GM21786 (cell line): ENCODE measurements around the gene COL5A2.

Source experiments
- ATAC-seq: cut with Tn5 transposase; IDR thresholded peaks from one replicate; pipeline ENCODE4 v1.9.1; 2021; ENCODE audit not compliant: unreplicated experiment

COL5A2 gene

GRCh38 chr2:189056200-189057106 is 123.1 kb downstream of the COL5A2 start:
- ATAC-seq: no peak

DNA sequence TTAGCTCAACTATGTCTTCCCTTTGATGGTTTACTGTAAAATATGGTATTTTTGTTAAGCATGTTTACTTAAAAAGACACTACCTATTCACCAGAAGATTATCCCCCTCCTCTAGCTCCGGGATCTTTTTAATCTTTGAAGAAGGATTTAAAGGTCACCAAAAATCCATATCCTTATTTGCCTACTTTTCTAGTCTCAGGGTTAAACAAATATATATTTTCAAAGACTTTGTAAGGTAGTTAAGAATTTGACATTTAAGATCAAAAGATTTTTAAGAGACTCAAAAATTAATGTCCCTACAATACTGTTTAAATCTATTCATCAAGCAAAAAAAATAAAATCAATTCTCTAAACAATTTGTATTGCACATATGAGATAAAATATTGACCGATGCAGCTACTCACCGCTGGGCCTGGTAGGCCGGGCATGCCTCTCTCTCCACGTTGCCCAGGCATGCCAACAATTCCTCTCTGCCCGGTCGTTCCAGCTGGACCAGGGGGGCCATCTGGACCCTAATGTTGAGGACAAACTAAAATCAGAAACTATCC is 129.3 kb downstream of the COL5A2 start:
- no peak for ATAC-seq

DNA sequence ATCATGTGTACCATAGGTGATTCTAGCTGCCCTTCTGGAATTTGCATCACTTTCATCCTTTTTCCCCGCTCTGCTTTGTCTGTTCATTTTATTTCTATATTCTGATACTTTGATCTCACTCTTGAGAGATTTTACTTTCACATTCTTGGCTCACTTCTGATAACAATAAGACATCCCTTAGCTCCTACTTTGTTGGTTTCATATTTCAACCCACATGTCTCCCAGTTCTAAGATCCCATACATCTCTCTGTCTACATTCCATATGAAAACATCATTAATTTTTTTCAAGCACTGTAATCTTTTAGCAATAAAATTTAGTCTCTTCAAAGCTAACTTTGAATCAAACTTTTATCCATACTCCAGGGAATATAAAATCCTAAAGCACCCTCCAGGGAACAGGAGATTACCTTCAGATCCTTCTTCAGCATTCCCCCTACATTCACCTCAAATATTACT is 129.8 kb downstream of the COL5A2 start:
- no peak for ATAC-seq

- no peak for ATAC-seq
Observed at GRCh38 chr2:189048189-189048588, 131.4 kb downstream of the COL5A2 start.

DNA sequence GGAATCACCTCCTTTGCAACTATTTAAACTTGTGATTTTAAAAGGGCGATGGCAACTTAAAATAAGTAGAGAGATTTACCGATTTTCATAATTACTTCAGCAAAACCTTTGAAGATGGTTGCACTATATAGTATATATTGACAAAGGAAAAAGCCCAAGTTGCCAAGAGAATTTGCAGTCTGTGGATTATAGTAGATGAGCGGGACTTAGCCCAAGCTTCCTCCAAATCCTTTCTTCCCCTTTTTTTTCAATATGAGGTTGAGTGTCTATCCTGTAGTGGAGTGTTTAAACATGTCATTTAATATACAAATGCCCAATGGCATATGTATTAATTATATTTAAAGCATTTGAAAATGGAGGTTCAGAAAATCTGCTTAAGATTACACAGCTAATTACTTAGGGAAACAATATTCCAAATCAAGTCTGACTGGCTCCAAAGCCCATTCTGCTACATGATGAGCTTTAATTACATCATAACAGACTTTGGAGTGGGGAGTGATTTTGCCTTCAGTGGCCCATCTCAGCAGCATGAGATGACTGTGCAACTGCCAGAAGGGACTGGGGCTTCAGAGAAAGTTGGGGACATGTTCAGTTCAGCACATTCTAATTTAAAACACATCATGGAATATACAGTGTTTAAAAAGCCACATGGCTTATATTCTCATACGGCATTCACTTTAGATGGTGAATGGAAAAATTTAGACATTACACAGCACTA is 132.2 kb downstream of the COL5A2 start:
- no peak for ATAC-seq

DNA sequence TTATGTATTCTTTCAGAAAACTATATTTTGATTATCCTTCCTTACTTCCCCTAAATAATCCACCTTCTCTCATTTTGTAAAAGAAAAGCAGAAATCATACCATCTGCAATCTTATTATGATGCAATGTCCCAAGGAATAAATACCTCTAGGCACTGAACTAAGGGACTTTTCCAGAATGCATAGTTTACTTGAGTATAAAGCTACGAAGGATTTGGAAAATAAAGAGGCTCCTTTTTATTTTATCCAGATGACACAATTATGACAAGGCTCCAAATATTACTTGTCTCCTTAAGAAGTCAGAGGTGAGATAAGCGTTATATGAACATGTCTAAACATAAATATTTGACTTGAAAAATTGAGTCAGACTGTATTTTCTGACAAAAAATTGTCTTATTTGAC is 133.2 kb downstream of the COL5A2 start:
- no peak for ATAC-seq

- no peak for ATAC-seq
Observed at GRCh38 chr2:189045836-189046235, 133.7 kb downstream of the COL5A2 start.

DNA sequence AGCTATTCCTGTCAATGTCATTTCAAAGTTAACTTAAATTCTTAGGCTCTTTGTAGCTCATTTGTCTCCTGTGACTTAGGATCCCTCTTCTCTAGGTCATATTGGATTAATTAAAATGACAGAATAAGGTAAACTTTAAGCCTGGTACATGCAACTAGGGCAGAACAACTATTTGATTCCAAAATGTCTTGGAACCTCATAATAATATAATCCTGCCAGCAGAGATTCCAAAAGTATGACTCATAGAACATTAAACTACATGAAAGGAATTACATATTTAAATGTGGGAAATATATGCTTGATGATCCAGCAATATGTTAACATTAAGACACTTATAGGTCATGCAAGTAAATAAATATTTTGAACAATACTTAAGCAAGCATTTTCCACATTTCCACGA is 142.0 kb downstream of the COL5A2 start:
- no peak for ATAC-seq

DNA sequence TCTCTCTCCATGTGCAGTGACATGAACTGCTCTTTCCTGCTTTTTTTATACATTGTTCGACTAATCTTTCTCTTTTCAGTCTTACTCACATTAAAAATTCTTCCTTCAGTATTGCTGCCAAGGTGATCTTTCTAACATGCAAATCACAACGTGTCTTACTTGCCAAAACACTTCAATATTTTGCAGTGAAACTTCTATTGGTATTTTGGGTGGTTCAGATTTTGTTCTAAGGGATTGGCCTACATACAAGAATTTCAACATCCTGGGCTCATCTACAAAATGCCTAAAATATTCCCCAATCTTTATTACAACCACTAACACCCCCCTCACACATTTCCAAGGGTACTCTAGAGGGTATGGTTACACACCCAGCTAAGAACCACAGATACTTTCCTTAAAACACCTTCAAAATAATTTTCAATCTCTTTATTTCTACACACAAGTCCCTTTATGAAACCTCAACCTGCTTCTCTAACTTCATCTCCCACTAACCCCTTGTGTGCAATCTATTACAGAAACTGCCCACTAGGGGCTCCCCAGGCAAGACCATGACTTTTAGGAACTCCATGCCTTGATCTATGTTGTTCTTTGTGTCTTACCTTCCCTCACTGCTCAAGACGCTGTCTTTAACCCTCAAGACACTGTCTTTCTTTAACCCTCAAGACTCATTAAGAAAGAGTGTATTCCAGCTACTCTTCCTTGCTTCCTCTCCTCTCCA is 154.5 kb downstream of the COL5A2 start:
- ATAC-seq: peak; percentile 69

GRCh38 chr2:189022492-189022891 is 157.1 kb downstream of the COL5A2 start:
- ATAC-seq: no peak

DNA sequence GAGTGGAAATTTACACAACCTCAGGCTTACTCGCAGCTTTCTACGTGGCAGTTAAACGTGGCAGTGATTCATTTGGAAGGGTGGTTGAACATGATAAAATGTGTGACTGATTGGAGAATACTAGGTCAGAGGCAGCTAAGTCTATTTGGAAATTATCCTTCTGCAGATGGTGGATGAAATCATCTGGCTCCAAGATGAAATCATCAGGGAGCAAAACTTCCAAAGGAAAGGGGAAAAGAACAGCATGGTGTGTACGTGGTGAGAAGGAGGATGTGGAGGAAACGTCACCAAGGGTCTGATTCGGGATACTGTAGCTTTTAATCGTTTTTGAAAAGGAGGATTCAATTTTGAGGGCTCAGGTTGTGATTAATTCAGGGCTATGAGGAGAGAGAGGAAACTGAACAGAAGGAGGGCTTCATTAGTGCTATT is 157.5 kb downstream of the COL5A2 start:
- no peak for ATAC-seq

- ATAC-seq: no peak
Observed at GRCh38 chr2:189020179-189020578, 159.4 kb downstream of the COL5A2 start.

DNA sequence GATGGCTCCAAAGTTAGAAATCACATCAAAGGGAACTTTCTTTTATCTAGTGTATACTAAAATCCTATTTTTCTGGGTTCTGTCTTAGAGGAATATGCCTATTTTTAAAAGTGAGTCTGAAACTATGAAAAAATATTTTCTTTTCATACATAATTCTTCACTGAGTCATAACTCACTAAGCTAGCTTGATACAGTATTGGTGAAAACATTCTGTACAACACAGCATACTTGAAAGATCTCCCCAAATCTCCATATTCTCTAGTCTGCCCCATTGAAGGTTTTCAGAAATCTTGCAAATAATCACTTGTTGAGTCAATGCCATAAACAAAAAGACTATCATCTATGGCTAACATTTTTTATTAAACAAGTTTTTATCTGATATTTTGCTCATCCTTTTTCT is 160.9 kb downstream of the COL5A2 start:
- ATAC-seq: no peak

DNA sequence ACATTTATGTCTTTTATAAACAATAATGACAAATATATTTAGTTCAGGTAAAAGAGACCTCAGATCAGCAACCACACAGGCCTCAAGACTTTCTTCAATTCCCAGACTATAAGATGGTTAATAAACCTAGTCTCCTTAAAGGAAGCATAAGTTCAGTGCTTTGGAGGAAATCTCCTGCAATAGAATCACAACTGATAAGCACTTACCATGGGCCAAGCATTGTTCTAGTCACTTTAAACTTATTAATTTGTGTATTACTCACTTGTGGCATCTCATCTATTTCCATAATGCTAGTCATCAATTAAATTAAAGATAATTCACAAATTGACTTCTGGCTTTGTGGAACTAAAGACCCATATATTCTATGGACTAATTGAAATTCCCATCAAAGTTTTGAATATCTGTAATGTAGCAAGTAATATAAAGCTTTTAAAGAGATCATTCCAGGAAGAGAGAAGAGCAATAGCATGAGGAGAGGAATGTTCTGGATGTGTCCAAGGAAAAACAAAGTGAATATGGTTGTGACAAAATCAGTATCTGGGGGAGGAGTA is 163.2 kb downstream of the COL5A2 start:
- ATAC-seq: no peak

GRCh38 chr2:189015359-189015758 is 164.2 kb downstream of the COL5A2 start:
- no peak for ATAC-seq

- ATAC-seq: no peak
Observed at GRCh38 chr2:189014449-189015138, 165.0 kb downstream of the COL5A2 start.

- ATAC-seq: no peak
Observed at GRCh38 chr2:189013671-189014448, 165.7 kb downstream of the COL5A2 start.

GRCh38 chr2:189013031-189013430 is 166.5 kb downstream of the COL5A2 start:
- ATAC-seq: no peak

GRCh38 chr2:189012351-189012750 is 167.2 kb downstream of the COL5A2 start:
- ATAC-seq: no peak
